HL-60 (cell line): ENCODE measurements around the gene MLF1.

Experiments used
- DNase-seq, 2 experiments: peaks; one replicate each; pipeline ENCODE4 v3.0.0-alpha.2; 2010 to 2020; ENCODE audit warnings: low read depth in 1 of 2, low spot score in 1 of 2
- H3K27ac ChIP-seq: fragments of 250-450 bp; sonication (Bioruptor Pico); replicated peaks from 2 replicates; pipeline ENCODE4 v1.5.1; 2020; ENCODE audit warnings: mild to moderate bottlenecking, moderate library complexity
- H3K27me3 ChIP-seq: fragments of 250-450 bp; sonication (Bioruptor Pico); 2 replicates; pipeline ENCODE4 v1.5.1; 2021; ENCODE audit warnings: mild to moderate bottlenecking, moderate library complexity; ENCODE audit not compliant: insufficient read depth, poor library complexity, severe bottlenecking
- H3K4me3 ChIP-seq: replicated peaks from 2 replicates; pipeline ENCODE4 v1.5.1; 2011; ENCODE audit warnings: mild to moderate bottlenecking, control low read depth, low read length; ENCODE audit not compliant: insufficient read depth
- CTCF ChIP-seq: IDR thresholded peaks from one replicate; pipeline ENCODE4 v1.5.1; 2011; ENCODE audit warnings: low read length, control low read depth, inconsistent platforms; ENCODE audit not compliant: insufficient read depth
- GABPA ChIP-seq: IDR thresholded peaks from 2 replicates; pipeline ENCODE4 v1.6.1; 2012; ENCODE audit warnings: low read depth
- POLR2AphosphoS5 ChIP-seq: IDR thresholded peaks from 2 replicates; pipeline ENCODE4 v1.6.1; 2012; ENCODE audit warnings: low read depth
- REST ChIP-seq: IDR thresholded peaks from 2 replicates; pipeline ENCODE4 v1.6.1; 2012; ENCODE audit warnings: low read depth; ENCODE audit not compliant: insufficient replicate concordance
- SPI1 ChIP-seq: IDR thresholded peaks from 2 replicates; pipeline ENCODE4 v1.6.1; 2012; ENCODE audit warnings: low read depth, mild to moderate bottlenecking, borderline replicate concordance

The MLF1 gene

GRCh38 chr3:158559504-158559903 lies 11.5 kb upstream of the MLF1 start:
- Histone ChIP-seq H3K27ac (no peak overlapping the region), H3K4me3 (no peak overlapping the region), H3K27me3 (no peaks in the 10 kb centered on the region)
- no peak for DNase-seq
- no peak for TF ChIP-seq POLR2AphosphoS5

GRCh38 chr3:158560979-158561378 lies 10.0 kb upstream of the MLF1 start:
- no peak for TF ChIP-seq GABPA
- no peak for TF ChIP-seq POLR2AphosphoS5
- no peak for TF ChIP-seq CTCF
- TF ChIP-seq REST: no peak
- TF ChIP-seq SPI1: no peak
- Histone ChIP-seq H3K27me3 (no peaks in the 10 kb centered on the region), H3K27ac (no peak overlapping the region), H3K4me3 (no peak overlapping the region)
- DNase-seq: no peak

GRCh38 chr3:158562674-158563073 lies 8.3 kb upstream of the MLF1 start:
- TF ChIP-seq GABPA (no peak), POLR2AphosphoS5 (no peak), SPI1 (no peak), CTCF (no peak), REST (no peak)
- no peak overlapping the region for H3K4me3 ChIP-seq
- H3K27me3 ChIP-seq: no peaks in the 10 kb centered on the region
- no peak for DNase-seq
- no peak overlapping the region for H3K27ac ChIP-seq

- no peak for DNase-seq
- H3K4me3 ChIP-seq: no peak overlapping the region
- TF ChIP-seq REST (no peak), CTCF (no peak), SPI1 (no peak), GABPA (no peak), POLR2AphosphoS5 (no peak)
- H3K27ac ChIP-seq: no peak overlapping the region
- no peaks in the 10 kb centered on the region for H3K27me3 ChIP-seq
Measured at GRCh38 chr3:158563076-158563475, 7.9 kb upstream of the MLF1 start.
